GM12878 (cell line): Measurements from ENCODE around the gene NEK7.

ENCODE experiments used
- BMI1 ChIP-seq: fragments of 450-650 bp; IDR thresholded peaks from 2 replicates; pipeline ENCODE4 v1.6.1; 2016; ENCODE audit warnings: mild to moderate bottlenecking, moderate library complexity, borderline replicate concordance
- CREB1 ChIP-seq: IDR thresholded peaks from 2 replicates; pipeline ENCODE4 v1.6.1; 2012; ENCODE audit warnings: low read depth, mild to moderate bottlenecking, inconsistent platforms
- CTCF ChIP-seq, 3 experiments: IDR thresholded peaks in 2 of 3; conservative IDR thresholded peaks in 1 of 3; 2 replicates each; pipeline ENCODE4 v1.5.1; 2011; ENCODE audit warnings: low read depth in 3 of 3, low read length in 3 of 3, mild to moderate bottlenecking in 3 of 3, control low read depth in 2 of 3, moderate library complexity in 2 of 3, inconsistent platforms in 1 of 3, mixed read lengths in 1 of 3; ENCODE audit not compliant: control insufficient read depth in 2 of 3, insufficient read depth in 1 of 3; ENCODE audit errors: extremely low read depth in 1 of 3
- FOS ChIP-seq: IDR thresholded peaks from 3 replicates; pipeline ENCODE4 v1.6.1; 2011; ENCODE audit warnings: borderline replicate concordance; ENCODE audit not compliant: insufficient read length; ENCODE audit errors: extremely low read depth
- SMAD1 ChIP-seq: fragments of 450-650 bp; IDR thresholded peaks from 2 replicates; pipeline ENCODE4 v1.6.1; 2018; ENCODE audit warnings: mild to moderate bottlenecking, low read depth; ENCODE audit not compliant: partially characterized antibody
- TARDBP ChIP-seq: IDR thresholded peaks from 2 replicates; pipeline ENCODE4 v1.6.1; 2016; ENCODE audit warnings: borderline replicate concordance
- ZNF384 ChIP-seq: IDR thresholded peaks from 2 replicates; pipeline ENCODE4 v1.6.1; 2012; ENCODE audit warnings: low read depth, mild to moderate bottlenecking, low read length, improper control_type of control experiment, borderline replicate concordance

DNA sequence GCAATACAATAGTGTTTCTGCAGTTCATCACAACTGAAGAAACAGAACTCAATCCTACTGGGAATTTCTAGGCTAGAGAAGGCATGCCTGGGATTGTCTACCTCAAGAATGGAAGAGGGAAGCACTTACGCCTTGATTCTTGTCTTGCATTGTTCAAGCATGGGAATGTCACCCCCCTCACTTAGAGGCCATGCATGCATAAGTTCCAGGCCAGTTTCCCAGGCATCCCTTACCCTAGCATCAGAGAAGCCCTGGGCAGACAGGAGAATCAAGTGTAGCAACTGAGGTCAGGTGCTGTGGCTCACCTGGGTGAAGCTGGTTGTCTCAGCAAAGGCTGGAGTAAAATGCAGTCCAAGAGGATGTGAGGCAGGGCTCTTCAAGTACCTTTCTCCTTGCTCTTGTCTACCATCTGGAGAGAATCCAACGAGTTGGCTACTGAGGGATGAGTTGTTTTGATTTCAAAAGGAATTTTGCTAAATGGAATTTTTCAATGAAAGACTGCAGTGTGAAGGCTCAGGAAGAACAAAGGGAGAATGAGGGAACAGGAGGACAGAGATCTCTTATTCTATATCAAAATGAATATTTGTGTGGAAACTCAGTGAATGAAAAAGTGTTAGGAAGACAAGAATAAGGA, 174.3 kb downstream of the NEK7 start:
- TF ChIP-seq CREB1, result no peak
- no peak for TF ChIP-seq FOS
- TF ChIP-seq ZNF384, result no peak
- no peak for TF ChIP-seq BMI1
- TF ChIP-seq CTCF (IDR thresholded peaks at IDR 0.05 in 2 of 3, conservative IDR thresholded peaks at IDR 0.05 in 1 of 3; ENCODE audit: control insufficient read depth in 2 of 3, extremely low read depth in 1 of 3, insufficient read depth in 1 of 3, low read depth in 3 of 3, low read length in 3 of 3), result no peak
- TF ChIP-seq TARDBP, result no peak
- TF ChIP-seq SMAD1, result no peak
